Hematopoietic multipotent progenitor cell treated with erythropoietin and hydrocortisone succinate and interleukin-3 and kit ligand, for 17 days (in vitro differentiated cells): ENCODE data around the gene NINL.
"Not testable (repeated sequence)": the region's sequence is repeated elsewhere in the genome, so short reads cannot be mapped to it uniquely, and the experiment has no call there.

Source experiments
- DNase-seq: peaks from one replicate; pipeline ENCODE4 v3.0.0-alpha.2; 2015; ENCODE audit warnings: low spot score

Gene NINL

DNA sequence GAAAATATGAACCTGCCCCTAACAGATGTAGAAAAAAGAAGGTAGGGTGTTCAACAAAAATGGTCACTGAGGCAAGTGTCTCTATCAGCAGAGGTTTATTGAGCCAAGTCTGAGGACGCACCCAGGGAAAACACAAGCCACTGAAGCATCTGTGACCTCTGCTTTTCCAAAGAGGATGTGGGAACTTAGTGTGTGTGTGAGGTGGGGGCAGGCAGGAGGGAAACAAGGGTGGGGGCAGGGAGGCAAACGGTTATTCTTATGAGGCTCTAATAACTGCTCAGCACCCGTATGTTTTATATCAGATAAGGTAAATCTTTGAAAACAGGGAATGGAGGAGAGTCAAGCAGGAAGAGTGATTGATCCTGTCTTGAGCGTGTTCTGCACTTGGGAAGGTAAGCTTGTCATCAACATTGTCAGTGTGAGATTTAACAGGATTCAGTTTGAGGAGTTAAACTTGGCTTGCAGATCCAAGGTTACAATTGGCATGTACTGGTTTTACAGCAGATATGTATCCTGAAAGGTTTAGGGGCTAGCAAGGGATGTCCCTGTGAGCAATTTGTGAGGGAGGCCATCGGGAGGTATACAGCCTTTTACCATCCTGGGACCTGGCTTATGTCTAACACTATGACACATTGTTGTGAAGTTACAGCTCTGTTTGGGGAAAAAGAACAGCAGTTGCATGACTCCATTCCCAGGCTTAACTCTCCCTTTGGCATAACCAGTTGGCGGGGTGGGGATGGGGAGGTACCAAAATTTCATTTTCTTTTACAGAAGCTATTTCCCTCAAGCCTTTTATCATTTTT, 33.7 kb downstream of the NINL start:
- DNase-seq = no peak

DNA sequence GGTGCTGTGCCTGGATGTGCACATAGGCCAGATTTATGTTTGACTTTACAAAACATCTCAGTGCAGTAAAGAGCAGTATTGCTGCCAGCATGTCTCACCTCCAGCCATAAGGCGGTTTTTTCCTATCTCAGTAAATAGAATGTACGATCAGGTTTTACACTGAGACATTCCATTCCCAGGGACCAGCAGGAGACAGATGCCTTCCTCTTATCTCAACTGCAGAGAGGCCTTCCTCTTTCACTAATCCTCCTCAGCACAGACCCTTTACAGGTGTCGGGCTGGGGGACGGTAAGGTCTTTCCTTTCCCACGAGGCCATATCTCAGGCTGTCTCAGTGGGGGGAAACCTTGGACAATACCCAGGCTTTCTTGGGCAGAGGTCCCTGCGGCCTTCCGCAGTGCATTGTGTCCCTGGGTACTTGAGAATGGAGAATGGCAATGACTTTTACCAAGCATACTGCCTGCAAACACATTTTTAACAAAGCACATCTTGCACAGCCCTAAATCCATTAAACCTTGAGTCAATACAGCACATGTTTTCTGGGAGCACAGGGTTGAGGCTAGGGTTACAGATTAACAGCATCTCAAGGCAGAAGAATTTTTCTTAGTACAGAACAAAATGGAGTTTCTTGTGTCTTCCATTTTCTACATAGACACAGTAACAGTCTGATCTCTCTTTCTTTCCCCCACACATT, 34.5 kb downstream of the NINL start:
- not testable (repeated sequence) for DNase-seq

DNA sequence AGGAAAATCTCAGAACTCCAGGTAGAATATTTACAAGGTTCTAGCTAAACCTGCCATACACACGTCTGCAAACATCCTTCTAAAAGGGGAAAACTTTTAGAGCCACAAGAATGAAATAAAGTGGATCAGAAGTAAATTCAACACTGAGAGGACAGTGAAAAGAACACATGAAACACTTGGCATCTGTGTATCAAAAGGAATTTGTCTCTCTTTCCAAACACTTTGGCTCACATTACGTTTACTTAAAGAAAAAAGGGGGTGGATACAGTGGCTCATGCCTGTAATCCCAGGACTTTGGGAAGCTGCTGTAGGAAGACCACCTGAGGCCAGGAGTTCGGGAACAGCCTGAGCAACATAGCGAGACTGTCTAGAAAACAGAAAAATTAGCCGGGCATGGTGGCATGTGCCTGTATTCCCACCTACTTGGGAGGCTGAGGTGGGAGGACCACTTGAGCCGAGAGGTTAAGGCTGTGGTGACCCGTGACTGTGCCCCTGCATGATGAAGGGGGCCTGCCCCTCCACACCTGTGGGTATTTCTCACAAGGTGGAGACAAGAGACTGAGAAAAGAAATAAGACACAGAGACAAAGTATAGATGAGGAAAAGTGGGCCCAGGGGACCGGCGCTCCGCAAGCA, 35.4 kb downstream of the NINL start:
- DNase-seq = no peak

DNA sequence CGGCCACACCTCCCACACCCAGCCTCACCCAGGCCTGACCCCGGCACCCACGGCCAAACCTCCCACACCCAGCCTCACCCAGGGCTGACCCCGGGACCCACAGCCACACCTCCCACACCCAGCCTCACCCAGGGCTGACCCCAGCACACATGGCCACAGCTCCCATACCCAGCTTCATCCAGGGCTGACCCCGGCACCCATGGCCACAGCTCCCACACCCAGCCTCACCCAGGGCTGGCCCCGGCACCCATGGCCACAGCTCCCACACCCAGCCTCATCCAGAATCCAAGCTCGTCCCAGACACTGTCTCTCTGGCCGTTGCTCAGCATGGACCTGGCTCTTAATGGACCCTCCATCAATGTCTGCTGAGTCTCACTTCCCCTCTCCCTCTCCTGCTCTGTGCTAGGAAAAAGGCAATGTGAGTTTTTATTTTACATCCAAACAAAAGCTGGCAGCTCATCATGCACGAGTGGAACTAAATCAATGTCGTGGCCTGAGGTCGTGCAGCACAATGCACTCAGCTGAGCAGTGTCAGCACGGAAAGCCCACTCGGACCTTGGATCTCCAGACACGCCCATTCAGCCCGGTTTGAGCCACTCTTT, 36.1 kb downstream of the NINL start:
- DNase-seq = no peak

DNA sequence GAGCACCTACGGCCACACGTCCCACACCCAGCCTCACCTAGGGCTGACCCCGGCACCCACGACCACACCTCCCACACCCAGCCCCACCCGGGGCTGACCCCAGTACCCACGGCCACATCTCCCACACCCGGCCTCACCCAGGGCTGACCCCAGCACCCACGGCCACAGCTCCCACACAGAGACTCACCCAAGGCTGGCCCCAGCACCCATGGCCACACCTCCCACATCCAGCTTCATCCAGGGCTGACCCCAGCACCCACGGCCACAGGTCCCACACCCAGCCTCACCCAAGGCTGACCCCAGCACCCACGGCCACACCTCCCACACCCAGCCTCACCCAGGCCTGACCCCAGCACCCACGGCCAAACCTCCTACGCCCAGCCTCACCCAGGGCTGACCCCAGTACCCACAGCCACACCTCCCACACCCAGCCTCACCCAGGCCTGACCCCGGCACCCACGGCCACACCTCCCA, 36.7 kb downstream of the NINL start:
- no peak for DNase-seq

DNA sequence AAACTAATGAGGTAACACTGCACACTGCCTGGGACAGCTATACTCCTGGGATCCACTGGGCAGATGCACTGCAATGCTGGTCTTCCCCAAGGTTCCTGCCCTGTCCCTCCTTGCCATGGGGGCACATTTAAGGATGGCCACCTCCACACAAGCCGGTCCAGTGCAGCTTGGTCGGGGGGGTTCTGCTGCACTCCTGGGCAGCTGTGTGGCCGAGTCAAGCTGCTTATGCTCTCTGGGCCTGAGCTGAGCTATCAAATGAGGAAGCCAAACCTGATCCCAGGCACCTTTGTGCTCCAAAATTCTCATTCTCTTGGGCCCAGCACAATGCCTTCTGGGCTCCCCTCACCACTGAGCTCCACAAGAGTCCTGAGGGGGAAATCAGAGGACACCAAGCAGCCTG, 37.3 kb downstream of the NINL start:
- no peak for DNase-seq

GRCh38 chr20:25547063-25547462, 38.3 kb downstream of the NINL start:
- no peak for DNase-seq

DNA sequence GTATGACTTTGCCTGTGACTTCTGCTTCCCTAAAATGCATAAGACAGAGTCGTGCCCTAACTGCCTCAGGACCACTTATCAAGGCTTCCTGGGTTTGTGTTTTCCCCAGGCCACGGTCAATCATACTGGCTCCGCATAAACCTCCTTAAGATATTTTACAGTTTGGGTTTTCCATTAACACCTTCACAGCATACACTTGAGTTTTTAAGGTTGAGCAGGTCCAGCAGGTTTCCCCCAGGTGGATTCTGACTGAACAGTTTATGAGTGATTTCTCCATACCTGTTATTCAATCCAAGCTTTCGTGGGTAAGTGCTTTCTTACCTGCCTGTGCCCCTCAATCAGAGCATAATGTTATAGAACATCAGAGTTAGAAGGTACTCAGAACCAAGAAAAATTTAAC, 39.3 kb downstream of the NINL start:
- DNase-seq = no peak

GRCh38 chr20:25545171-25545570, 40.2 kb downstream of the NINL start:
- no peak for DNase-seq

DNA sequence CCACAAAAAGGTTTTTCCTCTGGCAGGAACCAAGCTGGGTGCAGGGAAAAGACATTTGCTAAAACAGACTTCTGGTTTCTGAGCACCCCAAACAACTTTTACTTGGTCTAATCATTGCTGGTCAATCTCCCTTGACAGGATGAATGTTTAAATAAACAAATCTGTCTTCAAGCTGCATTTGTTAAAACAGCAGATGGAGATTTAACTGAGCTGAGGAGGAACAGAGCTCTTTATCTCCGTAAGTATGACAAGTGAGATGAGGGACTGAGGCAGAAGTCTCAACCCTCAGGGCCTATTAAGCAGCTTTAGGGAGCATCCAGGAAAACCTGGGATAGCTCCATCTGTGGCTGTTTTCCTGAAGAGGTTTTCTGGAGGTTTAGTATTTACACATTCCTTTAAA, 40.6 kb downstream of the NINL start:
- DNase-seq = no peak

GRCh38 chr20:25544311-25544710, 41.0 kb downstream of the NINL start:
- DNase-seq = no peak

GRCh38 chr20:25543068-25543467, 42.3 kb downstream of the NINL start:
- no peak for DNase-seq

DNA sequence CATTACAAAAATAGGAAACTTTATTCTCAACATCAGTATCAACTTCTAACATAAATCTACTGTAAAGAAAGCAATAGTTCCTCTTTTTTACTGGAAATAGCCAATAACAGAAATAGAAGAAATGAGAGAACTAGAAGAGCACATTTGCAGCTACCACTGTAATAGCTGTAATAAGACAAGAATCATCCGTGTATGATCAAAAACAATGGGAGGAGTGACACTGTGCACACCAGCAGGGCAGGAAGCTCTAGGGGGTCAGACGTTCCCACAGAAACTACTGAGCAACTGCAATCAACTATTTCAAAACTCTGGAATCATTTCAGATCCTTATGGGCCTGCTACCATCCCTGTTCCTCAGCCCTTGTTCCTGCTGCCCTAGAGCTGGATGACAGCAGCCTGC, 43.7 kb downstream of the NINL start:
- DNase-seq = no peak

GRCh38 chr20:25539742-25540672, 45.3 kb downstream of the NINL start:
- no peak for DNase-seq

GRCh38 chr20:25538838-25539665, 46.3 kb downstream of the NINL start:
- no peak for DNase-seq

DNA sequence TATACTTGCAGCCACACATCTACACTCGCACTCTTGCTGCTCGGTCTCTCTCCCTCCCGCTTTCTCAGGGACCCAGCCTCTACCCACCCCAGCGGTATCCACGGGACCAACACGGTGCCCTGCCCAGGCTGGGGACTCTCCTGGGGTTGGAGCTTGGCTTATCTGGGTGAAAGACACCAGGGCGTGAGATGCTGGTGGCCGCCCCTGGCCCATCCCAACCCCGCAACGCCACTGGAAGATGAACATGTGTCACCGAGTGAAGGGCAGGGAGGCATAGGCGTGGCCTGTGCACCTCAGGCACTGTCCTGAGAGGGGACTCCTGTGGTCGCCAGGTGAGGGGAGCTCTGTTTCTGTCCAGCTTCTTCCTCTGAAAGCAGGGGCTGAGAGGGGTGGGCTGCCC, 47.4 kb downstream of the NINL start:
- DNase-seq = no peak

- DNase-seq = no peak
These were observed 49.6 kb downstream of the NINL start for GRCh38 chr20:25535762-25536161.

DNA sequence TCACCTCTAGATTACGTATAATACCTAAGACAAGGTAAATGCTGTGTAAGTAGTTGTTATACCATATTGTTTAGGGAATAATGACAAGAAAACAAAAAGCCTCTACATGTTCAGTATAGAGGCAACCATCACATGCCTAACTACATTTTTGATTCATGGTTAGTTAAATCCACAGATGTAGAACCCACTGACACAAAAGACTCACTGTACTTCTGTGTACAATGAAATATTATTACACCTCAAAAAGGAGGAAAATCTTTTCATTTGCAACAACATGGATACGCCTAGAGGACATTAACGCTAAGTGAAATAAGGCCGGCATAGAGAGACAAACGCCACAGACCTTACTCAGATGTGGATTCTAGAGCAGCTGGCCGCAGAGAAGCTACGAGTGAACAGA, 50.5 kb downstream of the NINL start:
- no peak for DNase-seq

DNA sequence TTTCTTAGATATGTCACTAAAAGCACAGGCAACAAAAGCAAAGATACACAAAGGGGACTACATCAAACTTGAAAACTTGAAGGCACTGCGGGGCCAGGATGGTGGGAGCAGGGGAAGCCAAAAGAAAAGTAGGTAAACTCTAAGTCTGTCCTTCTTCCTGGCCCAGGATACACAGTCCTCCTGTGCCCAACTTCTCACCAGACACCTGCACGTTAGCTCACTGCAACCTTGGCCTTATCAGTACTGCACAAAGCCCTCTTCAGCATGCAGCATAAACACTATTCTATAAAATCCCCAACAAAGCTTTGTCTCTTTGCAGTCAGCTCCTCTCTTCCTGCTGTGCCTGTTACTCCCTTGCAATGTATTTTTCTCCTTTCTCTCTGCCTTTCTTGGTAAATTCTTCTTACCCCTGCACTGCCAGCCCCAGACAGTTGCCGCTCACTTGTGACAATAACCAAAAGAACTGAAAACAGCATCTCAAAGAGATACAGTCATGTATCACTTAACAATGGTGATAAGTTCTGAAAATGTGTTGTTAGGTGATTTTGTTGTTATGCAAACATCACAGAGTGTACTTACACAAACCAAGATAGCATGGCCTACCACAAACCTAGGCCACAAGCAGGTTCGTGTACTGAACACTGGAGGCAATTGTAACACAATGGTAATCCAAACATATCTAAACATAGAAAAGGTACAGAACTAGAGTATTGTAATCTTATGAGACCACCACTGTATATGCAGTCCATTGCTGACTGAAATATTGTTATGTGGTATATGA, 51.2 kb downstream of the NINL start:
- no peak for DNase-seq

DNA sequence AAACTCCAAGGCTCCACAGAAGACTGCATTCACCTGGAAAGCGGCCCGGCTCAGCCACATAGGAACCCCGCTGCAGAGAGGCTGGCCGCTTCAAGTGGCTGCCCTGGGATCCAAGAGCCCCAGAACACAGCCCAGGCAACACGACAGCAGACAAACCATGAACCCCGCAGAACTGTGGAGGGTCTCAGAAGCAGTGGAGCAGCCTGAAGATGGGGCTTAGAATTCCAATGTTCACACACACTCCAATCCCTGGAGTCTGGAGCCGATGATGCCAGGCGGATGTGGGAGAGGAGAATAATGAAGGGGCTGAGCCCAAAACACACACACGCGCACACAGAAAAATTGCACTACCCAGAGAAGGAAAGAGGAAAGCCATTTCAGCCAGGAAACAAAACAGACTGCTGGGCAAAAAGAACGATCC, 52.4 kb downstream of the NINL start:
- DNase-seq = no peak
